ENCODE results near the gene SYCN. TPM values are rescaled to one million over a fixed set of nuclear protein-coding genes. Genes with fewer than 3 reads are reported as not detected.

The SYCN gene
- total and polyA plus RNA-seq, 2 experiments from 2014 or later = not detected

DNA sequence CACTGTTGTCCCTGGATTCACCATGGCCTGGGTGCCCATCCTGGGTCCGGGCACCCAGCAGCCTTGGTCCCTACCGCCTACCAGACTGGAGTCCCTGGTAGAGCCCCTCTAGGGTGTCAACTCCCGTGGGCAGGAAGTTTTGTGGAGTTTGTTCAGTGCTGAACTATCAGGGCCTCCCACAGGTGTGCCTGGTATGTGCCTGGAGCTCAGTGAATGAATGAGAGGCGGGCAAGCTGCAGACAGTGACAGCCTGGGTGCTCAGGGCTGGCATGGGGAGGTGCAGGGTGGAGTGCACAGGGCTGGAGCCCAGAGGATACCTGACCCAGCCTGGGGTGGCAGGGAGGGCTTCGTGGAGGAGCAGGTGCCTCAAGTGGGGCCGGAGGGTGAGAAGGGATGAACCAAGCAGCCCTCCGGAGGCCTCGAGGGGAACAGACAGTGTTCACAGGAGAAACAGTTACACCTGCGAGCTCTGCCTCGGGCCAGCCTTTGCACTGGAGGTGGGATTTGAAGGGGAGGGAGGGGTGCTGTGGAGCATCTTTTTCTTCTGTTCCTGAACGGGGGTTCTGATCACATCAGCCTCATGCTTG, 48.9 kb downstream of the SYCN start:
- Histone ChIP-seq H3K4me1 (ENCODE audit: insufficient read depth) (peaks cover 5% of the 10 kb centered on the region; the same call in 1 of the 2 replicates), H4K20me1 (ENCODE audit: insufficient read depth) (peaks cover 3% of the 10 kb centered on the region; the same call in 1 of the 2 replicates), H2AFZ (no peak overlapping the region), H3K9ac (no peak overlapping the region), H3F3A (ENCODE audit: insufficient read depth) (no peaks in the 10 kb centered on the region), H3K79me2 (ENCODE audit: insufficient read depth) (peaks cover 88% of the 10 kb centered on the region), H3K27me3 (replicated peaks; ENCODE audit: insufficient read depth) (no peaks in the 10 kb centered on the region), H3K9me3 (ENCODE audit: low read depth) (no peaks in the 10 kb centered on the region), H3K36me3 (ENCODE audit: low read depth) (no peaks in the 10 kb centered on the region), H3K4me2 (ENCODE audit: unreplicated experiment) (no peak overlapping the region), H3K4me3 (no peak overlapping the region), H3K9me2 (ENCODE audit: insufficient read depth) (no peaks in the 10 kb centered on the region), H3K27ac (no peak overlapping the region)
- in situ Hi-C loops (cut with MboI) = no loop called here
- TF ChIP-seq EZH2 (IDR thresholded peaks at IDR 0.05; ENCODE audit: insufficient read depth, poor library complexity, severe bottlenecking) (no peak), EZH2phosphoT487 (IDR thresholded peaks at IDR 0.05; ENCODE audit: insufficient read depth, low read depth) (no peak)
- WGBS, 2 experiments (ENCODE audit: low coverage in 1 of 2, low lambda C conversion rate in 2 of 2, missing lambda C conversion rate in 2 of 2) = 86 to 91% methylated on average over 9 to 11 of the region's 11 CpGs
- DNase-seq = no peak

DNA sequence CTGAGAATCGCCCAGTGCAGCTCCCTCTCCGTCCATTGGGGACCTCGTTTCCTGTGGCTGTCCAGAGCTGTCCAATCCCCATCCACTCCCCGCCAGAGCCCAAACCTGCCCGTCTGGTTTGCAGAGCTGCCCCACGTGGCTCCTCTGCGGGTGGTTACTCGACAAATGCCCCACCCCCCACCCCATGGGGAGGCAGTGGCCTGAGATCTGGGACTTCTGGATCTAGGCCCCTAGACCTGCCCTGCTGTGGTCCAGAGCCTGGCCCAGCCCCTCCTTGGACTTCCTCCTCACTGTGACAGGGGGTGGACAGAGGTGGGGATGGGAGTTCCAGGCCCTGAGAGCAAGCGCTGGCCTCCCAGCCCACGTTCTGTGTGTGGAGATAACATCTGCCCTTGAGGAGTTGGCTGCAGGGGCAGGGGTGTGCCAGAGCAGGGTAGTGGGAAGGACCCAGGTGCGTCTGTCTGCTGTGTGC, 49.4 kb downstream of the SYCN start:
- WGBS, 2 experiments (ENCODE audit: low coverage in 1 of 2, low lambda C conversion rate in 2 of 2, missing lambda C conversion rate in 2 of 2) = 81 to 82% methylated on average over 10 to 11 of the region's 11 CpGs

DNA sequence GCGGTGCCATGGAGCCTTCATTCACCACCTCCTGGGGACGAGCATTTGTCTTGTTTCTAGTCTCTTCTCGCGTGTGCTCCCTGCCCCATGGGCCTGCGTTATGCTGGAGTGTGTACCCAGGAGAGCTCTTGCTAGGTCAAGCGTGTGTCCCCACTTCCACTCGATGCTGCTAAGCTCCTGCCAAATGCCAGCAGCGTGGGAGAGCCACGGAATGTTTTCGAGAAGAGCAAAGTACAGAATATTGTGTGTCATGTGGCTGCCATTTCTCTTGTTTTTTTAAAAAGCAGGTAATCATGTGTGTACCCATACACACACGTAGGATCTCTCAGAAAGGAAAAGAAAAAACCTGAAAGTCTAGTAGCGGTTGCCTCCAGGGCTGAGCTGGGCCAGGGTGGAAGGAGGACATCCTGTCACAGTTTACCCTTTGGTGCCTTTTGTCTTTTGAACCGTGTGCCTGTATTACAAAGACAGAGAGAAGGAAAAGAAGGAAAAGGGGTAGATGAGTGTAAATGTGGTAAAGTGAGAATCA, 49.9 kb downstream of the SYCN start:
- Histone ChIP-seq H2AFZ (no peak overlapping the region), H3K27me3 (replicated peaks; ENCODE audit: insufficient read depth) (no peaks in the 10 kb centered on the region), H3K27ac (no peak overlapping the region), H3K79me2 (ENCODE audit: insufficient read depth) (peaks cover 88% of the 10 kb centered on the region), H3K4me1 (ENCODE audit: insufficient read depth) (peaks cover 5% of the 10 kb centered on the region; the same call in 1 of the 2 replicates), H3K9me3 (ENCODE audit: low read depth) (no peaks in the 10 kb centered on the region), H3F3A (ENCODE audit: insufficient read depth) (no peaks in the 10 kb centered on the region), H4K20me1 (ENCODE audit: insufficient read depth) (no peaks in the 10 kb centered on the region), H3K36me3 (ENCODE audit: low read depth) (no peaks in the 10 kb centered on the region), H3K9ac (no peak overlapping the region), H3K4me3 (no peak overlapping the region), H3K4me2 (ENCODE audit: unreplicated experiment) (no peak overlapping the region), H3K9me2 (ENCODE audit: insufficient read depth) (no peaks in the 10 kb centered on the region)
- TF ChIP-seq EZH2 (IDR thresholded peaks at IDR 0.05; ENCODE audit: insufficient read depth, poor library complexity, severe bottlenecking) (no peak), EZH2phosphoT487 (IDR thresholded peaks at IDR 0.05; ENCODE audit: insufficient read depth, low read depth) (no peak)
- in situ Hi-C loops (cut with MboI) = no loop called here
- DNase-seq = no peak
- WGBS, 2 experiments (ENCODE audit: low coverage in 1 of 2, low lambda C conversion rate in 2 of 2, missing lambda C conversion rate in 2 of 2) = 80 to 84% methylated on average over 13 of the region's 13 CpGs

More for the DNA sequence above, 49.4 kb downstream of the SYCN start:
- in situ Hi-C loops (cut with MboI) = no loop called here
- Histone ChIP-seq H3K27me3 (replicated peaks; ENCODE audit: insufficient read depth) (no peaks in the 10 kb centered on the region), H4K20me1 (ENCODE audit: insufficient read depth) (no peaks in the 10 kb centered on the region), H3K27ac (no peak overlapping the region), H2AFZ (no peak overlapping the region), H3K4me2 (ENCODE audit: unreplicated experiment) (no peak overlapping the region), H3K4me3 (no peak overlapping the region), H3K9me3 (ENCODE audit: low read depth) (no peaks in the 10 kb centered on the region), H3K9me2 (ENCODE audit: insufficient read depth) (no peaks in the 10 kb centered on the region), H3K36me3 (ENCODE audit: low read depth) (no peaks in the 10 kb centered on the region), H3K79me2 (ENCODE audit: insufficient read depth) (peaks cover 88% of the 10 kb centered on the region), H3F3A (ENCODE audit: insufficient read depth) (no peaks in the 10 kb centered on the region), H3K9ac (no peak overlapping the region), H3K4me1 (ENCODE audit: insufficient read depth) (peaks cover 5% of the 10 kb centered on the region; the same call in 1 of the 2 replicates)
- TF ChIP-seq EZH2 (IDR thresholded peaks at IDR 0.05; ENCODE audit: insufficient read depth, poor library complexity, severe bottlenecking) = no peak
- no peak for TF ChIP-seq EZH2phosphoT487 (IDR thresholded peaks at IDR 0.05; ENCODE audit: insufficient read depth, low read depth)
- DNase-seq = no peak

Other genes with a start within 250 kb of the SYCN start
- 36.4 and 47.6 TPM in 2 replicates for gene FBXO17, start 228.5 kb downstream of the SYCN start, total RNA-seq (2014; rRNA removed; shearing (Covaris generic))
- 30.3 and 30.9 TPM in 2 replicates for gene FBXO17, start 228.5 kb downstream of the SYCN start, polyA plus RNA-seq (2016; fragmentation: Nextera tagmentation; extraction: Ambion mirVana)
- 0.54 and 2.8 TPM in 2 replicates for gene FBXO27, start 171.7 kb downstream of the SYCN start, total RNA-seq (2014; rRNA removed; shearing (Covaris generic))
- 2.1 and 4.0 TPM in 2 replicates for gene FBXO27, start 171.7 kb downstream of the SYCN start, polyA plus RNA-seq (2016; fragmentation: Nextera tagmentation; extraction: Ambion mirVana)
- not detected in 2 replicates for gene ACP7, start 119.9 kb downstream of the SYCN start, total RNA-seq (2014; rRNA removed; shearing (Covaris generic))
- 0.30 and 0.47 TPM in 2 replicates for gene ACP7, start 119.9 kb downstream of the SYCN start, polyA plus RNA-seq (2016; fragmentation: Nextera tagmentation; extraction: Ambion mirVana)
- 6.8 and 10.9 TPM in 2 replicates for gene PAK4, start 78.5 kb downstream of the SYCN start, total RNA-seq (2014; rRNA removed; shearing (Covaris generic))
- gene PAK4, start 78.5 kb downstream of the SYCN start, polyA plus RNA-seq (2016; fragmentation: Nextera tagmentation; extraction: Ambion mirVana) = 20.1 and 21.1 TPM in 2 replicates
- gene NCCRP1, start 7.3 kb downstream of the SYCN start, total RNA-seq (2014; rRNA removed; shearing (Covaris generic)) = not detected in 2 replicates
- gene NCCRP1, start 7.3 kb downstream of the SYCN start, polyA plus RNA-seq (2016; fragmentation: Nextera tagmentation; extraction: Ambion mirVana) = not detected in 2 replicates
- not detected in 2 replicates for gene IFNL3, start 40.7 kb upstream of the SYCN start, total RNA-seq (2014; rRNA removed; shearing (Covaris generic))
- not detected in 2 replicates for gene IFNL3, start 40.7 kb upstream of the SYCN start, polyA plus RNA-seq (2016; fragmentation: Nextera tagmentation; extraction: Ambion mirVana)
- gene IFNL4, start 44.6 kb upstream of the SYCN start, total RNA-seq (2014; rRNA removed; shearing (Covaris generic)) = not detected in 2 replicates
- not detected in 2 replicates for gene IFNL4, start 44.6 kb upstream of the SYCN start, polyA plus RNA-seq (2016; fragmentation: Nextera tagmentation; extraction: Ambion mirVana)
- gene IFNL2, start 64.1 kb upstream of the SYCN start, total RNA-seq (2014; rRNA removed; shearing (Covaris generic)) = not detected in 2 replicates
- not detected in 2 replicates for gene IFNL2, start 64.1 kb upstream of the SYCN start, polyA plus RNA-seq (2016; fragmentation: Nextera tagmentation; extraction: Ambion mirVana)
- gene IFNL1, start 92.1 kb upstream of the SYCN start, total RNA-seq (2014; rRNA removed; shearing (Covaris generic)) = not detected in 2 replicates
- not detected in 2 replicates for gene IFNL1, start 92.1 kb upstream of the SYCN start, polyA plus RNA-seq (2016; fragmentation: Nextera tagmentation; extraction: Ambion mirVana)
- not detected in 2 replicates for gene LRFN1, start 116.6 kb upstream of the SYCN start, total RNA-seq (2014; rRNA removed; shearing (Covaris generic))
- 0.10 TPM in 1 of 2 replicates, not detected in the other for gene LRFN1, start 116.6 kb upstream of the SYCN start, polyA plus RNA-seq (2016; fragmentation: Nextera tagmentation; extraction: Ambion mirVana)
- gene GMFG, start 131.8 kb upstream of the SYCN start, total RNA-seq (2014; rRNA removed; shearing (Covaris generic)) = not detected in 2 replicates
- gene GMFG, start 131.8 kb upstream of the SYCN start, polyA plus RNA-seq (2016; fragmentation: Nextera tagmentation; extraction: Ambion mirVana) = 1.1 and 2.2 TPM in 2 replicates
- gene SAMD4B, start 138.2 kb upstream of the SYCN start, total RNA-seq (2014; rRNA removed; shearing (Covaris generic)) = 71.9 and 87.1 TPM in 2 replicates
- 64.8 and 66.7 TPM in 2 replicates for gene SAMD4B, start 138.2 kb upstream of the SYCN start, polyA plus RNA-seq (2016; fragmentation: Nextera tagmentation; extraction: Ambion mirVana)
- 45.3 and 51.2 TPM in 2 replicates for gene PAF1, start 186.8 kb upstream of the SYCN start, total RNA-seq (2014; rRNA removed; shearing (Covaris generic))
- gene PAF1, start 186.8 kb upstream of the SYCN start, polyA plus RNA-seq (2016; fragmentation: Nextera tagmentation; extraction: Ambion mirVana) = 44.2 and 44.5 TPM in 2 replicates
- gene MED29, start 187.1 kb upstream of the SYCN start, total RNA-seq (2014; rRNA removed; shearing (Covaris generic)) = 27.7 and 29.6 TPM in 2 replicates
- 34.9 and 39.2 TPM in 2 replicates for gene MED29, start 187.1 kb upstream of the SYCN start, polyA plus RNA-seq (2016; fragmentation: Nextera tagmentation; extraction: Ambion mirVana)
- gene ZFP36, start 202.6 kb upstream of the SYCN start, total RNA-seq (2014; rRNA removed; shearing (Covaris generic)) = 7.0 and 13.9 TPM in 2 replicates
- 86.2 and 86.6 TPM in 2 replicates for gene ZFP36, start 202.6 kb upstream of the SYCN start, polyA plus RNA-seq (2016; fragmentation: Nextera tagmentation; extraction: Ambion mirVana)
- 12.0 and 17.5 TPM in 2 replicates for gene PLEKHG2, start 208.4 kb upstream of the SYCN start, total RNA-seq (2014; rRNA removed; shearing (Covaris generic))
- 12.2 and 13.5 TPM in 2 replicates for gene PLEKHG2, start 208.4 kb upstream of the SYCN start, polyA plus RNA-seq (2016; fragmentation: Nextera tagmentation; extraction: Ambion mirVana)
- 91.2 and 136 TPM in 2 replicates for gene RPS16, start 231.7 kb upstream of the SYCN start, total RNA-seq (2014; rRNA removed; shearing (Covaris generic))
- gene RPS16, start 231.7 kb upstream of the SYCN start, polyA plus RNA-seq (2016; fragmentation: Nextera tagmentation; extraction: Ambion mirVana) = 542 and 556 TPM in 2 replicates
- 76.5 and 87.4 TPM in 2 replicates for gene SUPT5H, start 241.3 kb upstream of the SYCN start, total RNA-seq (2014; rRNA removed; shearing (Covaris generic))
- gene SUPT5H, start 241.3 kb upstream of the SYCN start, polyA plus RNA-seq (2016; fragmentation: Nextera tagmentation; extraction: Ambion mirVana) = 121 and 125 TPM in 2 replicates